HG03039 (cell line): ENCODE measurements around the gene BFSP1.

Experiments
- ATAC-seq: cut with Tn5 transposase; IDR thresholded peaks from one replicate; pipeline ENCODE4 v1.9.1; 2021; ENCODE audit warnings: mild to moderate bottlenecking, moderate library complexity; ENCODE audit not compliant: unreplicated experiment

Gene BFSP1

GRCh38 chr20:17469246-17470030 lies 61.7 kb downstream of the BFSP1 start:
- no peak for ATAC-seq

GRCh38 chr20:17468073-17468840 lies 62.9 kb downstream of the BFSP1 start:
- ATAC-seq, result no peak

- no peak for ATAC-seq
Observed at GRCh38 chr20:17467120-17467655, 64.0 kb downstream of the BFSP1 start.

- no peak for ATAC-seq
Observed at GRCh38 chr20:17466641-17467040, 64.5 kb downstream of the BFSP1 start.

GRCh38 chr20:17465236-17465635 lies 65.9 kb downstream of the BFSP1 start:
- ATAC-seq, result no peak

GRCh38 chr20:17463711-17464110 lies 67.5 kb downstream of the BFSP1 start:
- ATAC-seq, result no peak

GRCh38 chr20:17461941-17462340 lies 69.2 kb downstream of the BFSP1 start:
- no peak for ATAC-seq

GRCh38 chr20:17460119-17460518 lies 71.1 kb downstream of the BFSP1 start:
- ATAC-seq, result no peak

- ATAC-seq, result no peak
Observed at GRCh38 chr20:17457588-17458190, 73.5 kb downstream of the BFSP1 start.

- ATAC-seq, result no peak
Observed at GRCh38 chr20:17457079-17457478, 74.1 kb downstream of the BFSP1 start.

GRCh38 chr20:17456279-17456678 lies 74.9 kb downstream of the BFSP1 start:
- no peak for ATAC-seq

GRCh38 chr20:17453592-17453991 lies 77.6 kb downstream of the BFSP1 start:
- no peak for ATAC-seq

GRCh38 chr20:17452441-17452840 lies 78.7 kb downstream of the BFSP1 start:
- ATAC-seq, result no peak

GRCh38 chr20:17449031-17449430 lies 82.1 kb downstream of the BFSP1 start:
- ATAC-seq, result no peak

GRCh38 chr20:17448071-17448470 lies 83.1 kb downstream of the BFSP1 start:
- ATAC-seq, result no peak

GRCh38 chr20:17446171-17446570 lies 85.0 kb downstream of the BFSP1 start:
- no peak for ATAC-seq

- no peak for ATAC-seq
Observed at GRCh38 chr20:17445543-17445942, 85.6 kb downstream of the BFSP1 start.

- no peak for ATAC-seq
Observed at GRCh38 chr20:17444091-17444490, 87.1 kb downstream of the BFSP1 start.
